SU-DHL-6 (cell line): ENCODE measurements around the gene KCNK4.

Experiments used
- EZH2phosphoT487 ChIP-seq: fragments of 200-600 bp; sonication (generic), shearing (Covaris generic); conservative IDR thresholded peaks from 2 replicates; pipeline ENCODE4 v1.6.1; 2018; ENCODE audit warnings: mild to moderate bottlenecking, antibody characterized with exemption, low read length, moderate library complexity, mixed read lengths
- TF ChIP-seq, protein P1 (sequence below): fragments of 200-600 bp; sonication (generic); IDR thresholded peaks from one replicate; pipeline ENCODE4 v1.5.1; 2017; ENCODE audit warnings: antibody characterized with exemption, mild to moderate bottlenecking, low read length, moderate library complexity; ENCODE audit not compliant: insufficient read depth, poor library complexity, severe bottlenecking

DNA sequence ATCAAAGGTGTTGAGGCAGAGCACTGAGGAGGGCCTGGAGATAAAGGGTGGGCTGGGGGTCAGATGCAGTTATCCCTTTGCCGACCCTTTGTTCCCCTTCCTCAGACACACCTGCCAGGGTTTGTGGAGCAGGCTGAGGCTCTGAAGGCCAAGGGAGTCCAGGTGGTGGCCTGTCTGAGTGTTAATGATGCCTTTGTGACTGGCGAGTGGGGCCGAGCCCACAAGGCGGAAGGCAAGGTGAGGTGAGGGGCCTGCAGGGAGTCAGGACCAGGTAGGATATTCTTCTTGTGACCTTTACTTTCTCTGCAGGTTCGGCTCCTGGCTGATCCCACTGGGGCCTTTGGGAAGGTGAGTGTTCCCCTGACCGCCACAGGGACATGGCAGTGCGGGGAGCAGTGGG is 29.5 kb downstream of the KCNK4 start:
- TF ChIP-seq, protein P1, sequence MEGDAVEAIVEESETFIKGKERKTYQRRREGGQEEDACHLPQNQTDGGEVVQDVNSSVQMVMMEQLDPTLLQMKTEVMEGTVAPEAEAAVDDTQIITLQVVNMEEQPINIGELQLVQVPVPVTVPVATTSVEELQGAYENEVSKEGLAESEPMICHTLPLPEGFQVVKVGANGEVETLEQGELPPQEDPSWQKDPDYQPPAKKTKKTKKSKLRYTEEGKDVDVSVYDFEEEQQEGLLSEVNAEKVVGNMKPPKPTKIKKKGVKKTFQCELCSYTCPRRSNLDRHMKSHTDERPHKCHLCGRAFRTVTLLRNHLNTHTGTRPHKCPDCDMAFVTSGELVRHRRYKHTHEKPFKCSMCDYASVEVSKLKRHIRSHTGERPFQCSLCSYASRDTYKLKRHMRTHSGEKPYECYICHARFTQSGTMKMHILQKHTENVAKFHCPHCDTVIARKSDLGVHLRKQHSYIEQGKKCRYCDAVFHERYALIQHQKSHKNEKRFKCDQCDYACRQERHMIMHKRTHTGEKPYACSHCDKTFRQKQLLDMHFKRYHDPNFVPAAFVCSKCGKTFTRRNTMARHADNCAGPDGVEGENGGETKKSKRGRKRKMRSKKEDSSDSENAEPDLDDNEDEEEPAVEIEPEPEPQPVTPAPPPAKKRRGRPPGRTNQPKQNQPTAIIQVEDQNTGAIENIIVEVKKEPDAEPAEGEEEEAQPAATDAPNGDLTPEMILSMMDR: no peak
- TF ChIP-seq EZH2phosphoT487: no peak
